Measurements from ENCODE around the gene UBE2R2. TPM values are rescaled to one million over a fixed set of nuclear protein-coding genes. Genes with fewer than 3 reads are reported as not detected.
A peak's percentile ranks its signal among the peaks of the same experiment; 100 is the strongest.

Gene UBE2R2
- total RNA-seq, 1 experiment from 2014 or later, result 24.5 TPM

DNA sequence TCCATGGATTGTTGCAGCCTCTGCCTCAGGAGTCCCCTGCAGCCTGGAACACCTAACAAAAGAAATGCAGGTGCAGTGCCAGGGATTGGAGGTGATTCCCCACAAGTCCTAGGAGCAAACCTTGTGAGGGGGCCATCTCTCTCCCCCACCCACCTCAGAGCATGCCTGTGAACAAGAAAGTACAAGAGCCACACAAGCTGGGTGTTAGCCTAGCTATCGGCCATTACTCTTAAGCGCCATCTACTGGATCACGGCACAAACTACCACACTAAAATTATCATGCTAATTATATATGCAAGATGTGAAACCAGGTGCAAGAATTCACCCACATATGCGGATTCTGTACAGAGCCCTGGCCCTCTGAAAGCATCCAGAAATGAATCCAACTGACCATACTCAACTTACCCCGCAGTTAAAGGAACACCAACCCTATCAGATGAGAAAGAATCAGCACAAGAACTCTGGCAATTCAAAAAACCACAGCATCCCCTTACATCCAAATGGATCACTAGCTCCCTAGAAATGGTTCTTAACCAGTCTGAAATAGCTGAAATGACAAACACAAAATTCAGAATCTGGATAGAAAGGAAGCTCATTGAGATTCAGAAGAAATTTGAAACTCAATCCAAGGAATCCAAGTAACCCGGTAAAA lies 38.1 kb upstream of the UBE2R2 start:
- BruUV-seq (replicated peaks), result no TSS peak
- H3K4me3 Mint-ChIP-seq (ENCODE audit: low read depth, unreplicated experiment), result peak overlapping the region; percentile 52
- peaks cover 24% of the 10 kb centered on the region for H3K36me3 Mint-ChIP-seq (ENCODE audit: insufficient read depth, unreplicated experiment)
- TF ChIP-seq, protein P1, sequence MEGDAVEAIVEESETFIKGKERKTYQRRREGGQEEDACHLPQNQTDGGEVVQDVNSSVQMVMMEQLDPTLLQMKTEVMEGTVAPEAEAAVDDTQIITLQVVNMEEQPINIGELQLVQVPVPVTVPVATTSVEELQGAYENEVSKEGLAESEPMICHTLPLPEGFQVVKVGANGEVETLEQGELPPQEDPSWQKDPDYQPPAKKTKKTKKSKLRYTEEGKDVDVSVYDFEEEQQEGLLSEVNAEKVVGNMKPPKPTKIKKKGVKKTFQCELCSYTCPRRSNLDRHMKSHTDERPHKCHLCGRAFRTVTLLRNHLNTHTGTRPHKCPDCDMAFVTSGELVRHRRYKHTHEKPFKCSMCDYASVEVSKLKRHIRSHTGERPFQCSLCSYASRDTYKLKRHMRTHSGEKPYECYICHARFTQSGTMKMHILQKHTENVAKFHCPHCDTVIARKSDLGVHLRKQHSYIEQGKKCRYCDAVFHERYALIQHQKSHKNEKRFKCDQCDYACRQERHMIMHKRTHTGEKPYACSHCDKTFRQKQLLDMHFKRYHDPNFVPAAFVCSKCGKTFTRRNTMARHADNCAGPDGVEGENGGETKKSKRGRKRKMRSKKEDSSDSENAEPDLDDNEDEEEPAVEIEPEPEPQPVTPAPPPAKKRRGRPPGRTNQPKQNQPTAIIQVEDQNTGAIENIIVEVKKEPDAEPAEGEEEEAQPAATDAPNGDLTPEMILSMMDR (IDR thresholded peaks at IDR 0.05; ENCODE audit: unreplicated experiment), result peak; percentile 55
- H3K27me3 Mint-ChIP-seq (ENCODE audit: unreplicated experiment), result no peaks in the 10 kb centered on the region
- intact Hi-C loops (cut with micrococcal nuclease; ENCODE audit: unreplicated experiment), result loop anchor here (2.0 kb wide), 1 partner anchor 40 kb away; no protein-coding TSS in a partner anchor
- peak overlapping the region; percentile 63 for H3K27ac Mint-ChIP-seq (ENCODE audit: unreplicated experiment)
- H3K9me3 Mint-ChIP-seq (ENCODE audit: low read depth, unreplicated experiment), result no peaks in the 10 kb centered on the region
- peak; percentile 61 for DNase-seq
- CTCF ChIA-PET, result interaction anchor here (0.6 to 4.0 kb wide), 7 partner anchors 12 to 612 kb away, joined by 3 to 48 read pairs (median 4); partner anchors contain the start of gene B4GALT1
- peaks cover 52% of the 10 kb centered on the region for H3K4me1 Mint-ChIP-seq (ENCODE audit: low read depth, unreplicated experiment)

DNA sequence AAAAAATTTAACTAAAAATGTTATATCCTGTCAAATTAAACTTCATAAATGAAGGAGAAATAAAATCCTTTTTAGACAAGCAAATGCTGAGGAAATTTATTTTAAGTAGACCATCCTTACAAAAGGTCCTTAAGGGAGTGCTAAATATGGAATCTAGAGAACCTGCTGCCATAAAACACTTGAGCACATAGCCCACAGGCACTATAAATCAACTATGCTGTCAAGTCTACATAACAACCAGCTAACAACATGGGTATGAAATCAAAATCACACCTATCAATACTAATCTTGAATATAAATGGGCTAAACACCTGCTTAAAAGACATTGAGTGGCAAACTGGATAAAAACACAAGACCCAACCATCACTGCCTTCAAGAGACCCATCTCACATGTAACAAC lies 36.7 kb upstream of the UBE2R2 start:
- H3K9me3 Mint-ChIP-seq (ENCODE audit: low read depth, unreplicated experiment), result no peaks in the 10 kb centered on the region
- intact Hi-C loops (cut with micrococcal nuclease; ENCODE audit: unreplicated experiment), result no loop called here
- CTCF ChIA-PET, result interaction anchor here (1.0 to 4.0 kb wide), 2 partner anchors 42 to 491 kb away, joined by 3 to 48 read pairs; partner anchors contain the start of gene NFX1
- H3K27ac Mint-ChIP-seq (ENCODE audit: unreplicated experiment), result no peak overlapping the region
- DNase-seq, result no peak
- TF ChIP-seq, protein P1 (IDR thresholded peaks at IDR 0.05; ENCODE audit: unreplicated experiment), result no peak
- H3K36me3 Mint-ChIP-seq (ENCODE audit: insufficient read depth, unreplicated experiment), result peaks cover 16% of the 10 kb centered on the region
- H3K27me3 Mint-ChIP-seq (ENCODE audit: unreplicated experiment), result no peaks in the 10 kb centered on the region
- BruUV-seq (replicated peaks), result no TSS peak
- peaks cover 46% of the 10 kb centered on the region for H3K4me1 Mint-ChIP-seq (ENCODE audit: low read depth, unreplicated experiment)
- H3K4me3 Mint-ChIP-seq (ENCODE audit: low read depth, unreplicated experiment), result no peak overlapping the region

DNA sequence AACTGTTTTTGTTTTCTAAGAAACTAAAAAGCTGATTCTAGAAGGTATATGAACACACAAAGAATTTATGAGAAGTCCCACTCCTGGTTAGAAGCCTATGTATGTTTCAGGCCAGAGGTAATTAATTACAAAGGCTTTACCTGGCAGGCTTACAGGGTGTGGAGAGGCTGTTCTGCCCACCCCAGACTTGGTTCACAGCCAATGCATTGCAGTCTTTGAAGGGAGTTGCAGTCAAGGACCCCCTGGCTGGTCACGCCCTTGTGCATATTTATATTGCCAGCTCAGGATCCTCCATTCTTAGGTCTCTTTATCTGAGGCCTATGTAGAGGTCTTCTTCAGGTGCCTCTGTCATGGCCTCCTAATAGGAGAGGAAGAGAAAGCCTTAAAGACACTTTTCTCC lies 35.2 kb upstream of the UBE2R2 start:
- Mint-ChIP-seq H3K4me1 (ENCODE audit: low read depth, unreplicated experiment) (peaks cover 34% of the 10 kb centered on the region), H3K9me3 (ENCODE audit: low read depth, unreplicated experiment) (no peaks in the 10 kb centered on the region), H3K36me3 (ENCODE audit: insufficient read depth, unreplicated experiment) (peaks cover 11% of the 10 kb centered on the region), H3K27ac (ENCODE audit: unreplicated experiment) (no peak overlapping the region), H3K27me3 (ENCODE audit: unreplicated experiment) (no peaks in the 10 kb centered on the region), H3K4me3 (ENCODE audit: low read depth, unreplicated experiment) (no peak overlapping the region)
- DNase-seq, result no peak
- BruUV-seq (replicated peaks), result no TSS peak
- intact Hi-C loops (cut with micrococcal nuclease; ENCODE audit: unreplicated experiment), result no loop called here
- CTCF ChIA-PET, result no interaction called here
- TF ChIP-seq, protein P1 (IDR thresholded peaks at IDR 0.05; ENCODE audit: unreplicated experiment), result no peak

DNA sequence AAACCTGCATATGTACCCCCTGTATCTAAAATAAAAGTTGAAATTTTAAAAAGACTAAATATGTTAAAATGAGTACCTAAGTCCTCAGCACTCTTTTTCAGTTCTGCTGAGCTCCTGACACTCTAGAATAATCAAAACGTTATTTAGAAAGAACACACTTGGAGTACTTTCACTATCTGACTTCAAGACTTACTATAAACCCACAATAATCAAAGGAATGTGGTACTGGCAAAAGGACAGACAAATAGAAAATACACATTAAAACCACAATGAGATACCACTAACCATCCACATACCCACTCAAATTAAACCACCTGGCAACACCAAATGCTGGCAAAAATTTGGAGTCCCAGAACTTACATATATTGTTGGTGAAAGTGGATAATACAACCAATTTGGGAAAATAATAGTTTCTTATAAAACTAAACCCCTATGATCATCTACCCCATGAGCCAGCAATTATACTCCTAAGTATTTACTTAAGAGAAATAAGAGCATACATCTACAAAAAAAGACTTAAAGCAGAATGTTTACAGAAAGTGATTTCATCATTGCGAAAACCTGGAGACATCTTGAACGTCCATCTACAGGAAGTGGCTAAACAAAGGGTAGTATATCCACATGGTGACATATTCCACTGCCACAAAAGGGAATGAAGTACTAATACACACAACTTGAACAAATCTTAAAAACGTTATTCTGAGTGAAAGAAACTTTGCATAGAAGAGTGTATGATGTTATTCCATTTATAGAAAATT lies 34.4 kb upstream of the UBE2R2 start:
- Mint-ChIP-seq H3K27me3 (ENCODE audit: unreplicated experiment) (no peaks in the 10 kb centered on the region), H3K36me3 (ENCODE audit: insufficient read depth, unreplicated experiment) (peaks cover 6% of the 10 kb centered on the region), H3K4me1 (ENCODE audit: low read depth, unreplicated experiment) (peaks cover 32% of the 10 kb centered on the region), H3K27ac (ENCODE audit: unreplicated experiment) (no peak overlapping the region), H3K9me3 (ENCODE audit: low read depth, unreplicated experiment) (no peaks in the 10 kb centered on the region), H3K4me3 (ENCODE audit: low read depth, unreplicated experiment) (no peak overlapping the region)
- TF ChIP-seq, protein P1 (IDR thresholded peaks at IDR 0.05; ENCODE audit: unreplicated experiment), result no peak
- CTCF ChIA-PET, result no interaction called here
- no peak for DNase-seq
- intact Hi-C loops (cut with micrococcal nuclease; ENCODE audit: unreplicated experiment), result no loop called here
- BruUV-seq (replicated peaks), result no TSS peak

Data from Calu3 (cell line).